Transverse colon (tissue), 4 donors: Measurements from ENCODE around the gene GPBP1L1. TPM values are rescaled to one million over a fixed set of nuclear protein-coding genes. Genes with fewer than 3 reads are reported as not detected.
"Not testable (repeated sequence)": the region's sequence is repeated elsewhere in the genome, so short reads cannot be mapped to it uniquely, and the experiment has no call there.

Experiments used
- DNase-seq: peaks from one replicate; pipeline ENCODE4 v3.0.0-alpha.2; 2019
- H3K27ac ChIP-seq, 4 donors: fragments of 200-600 bp; sonication (generic); 2 replicates each; pipeline ENCODE4 v1.5.1; 2016 to 2018; ENCODE audit warnings: inconsistent platforms in 4 of 4
- H3K27me3 ChIP-seq: fragments of 200-600 bp; sonication (generic); 2 replicates; pipeline ENCODE4 v1.5.1; 2017; ENCODE audit warnings: inconsistent platforms
- H3K36me3 ChIP-seq, 4 donors: fragments of 200-600 bp; sonication (generic); 2 replicates each; pipeline ENCODE4 v1.5.1; 2017 to 2019; ENCODE audit warnings: inconsistent platforms in 4 of 4
- H3K4me1 ChIP-seq, 4 donors: fragments of 200-600 bp; sonication (generic); 2 replicates each; pipeline ENCODE4 v1.5.1; 2017 to 2020; ENCODE audit warnings: inconsistent platforms in 4 of 4
- H3K4me3 ChIP-seq, 4 donors: fragments of 200-600 bp; sonication (generic); 1 replicate in 1 of 4; 2 replicates in 3 of 4; pipeline versions ENCODE4 v1.5.1 to v1.6.1; 2017 to 2019; ENCODE audit warnings: inconsistent platforms in 4 of 4
- H3K9me3 ChIP-seq, 2 donors: fragments of 200-600 bp; sonication (generic); 2 replicates each; pipeline ENCODE4 v1.5.1; 2017 to 2019; ENCODE audit warnings: inconsistent platforms in 2 of 2
- CTCF ChIP-seq, 5 experiments: fragments of 200-600 bp in 3 of 5; fragments of 450-650 bp in 2 of 5; sonication (generic) in 3 of 5; IDR thresholded peaks; 1 replicate in 2 of 5; 2 replicates in 3 of 5; pipeline ENCODE4 v1.5.1; 2016 to 2017; ENCODE audit warnings: antibody characterized with exemption in 5 of 5, inconsistent platforms in 3 of 5, mild to moderate bottlenecking in 2 of 5, moderate library complexity in 1 of 5
- EP300 ChIP-seq: sonication (generic); formaldehyde crosslinking; IDR thresholded peaks from one replicate; pipeline ENCODE4 v1.6.1; 2017; ENCODE audit warnings: antibody characterized with exemption, low read depth
- POLR2A ChIP-seq: fragments of 450-650 bp; IDR thresholded peaks from one replicate; pipeline ENCODE4 v1.6.1; 2016; ENCODE audit warnings: antibody characterized with exemption, mild to moderate bottlenecking, moderate library complexity
- POLR2AphosphoS5 ChIP-seq, 3 donors: sonication (generic); formaldehyde crosslinking; IDR thresholded peaks; one replicate each; pipeline ENCODE4 v1.6.1; 2016; ENCODE audit warnings: antibody characterized with exemption in 3 of 3
- WGBS, 2 donors: methylation state at CpG; one replicate each; pipeline ENCODE4 v1.1.5; 2018; ENCODE audit warnings: low coverage in 1 of 2; 5-methylcytosine and 5-hydroxymethylcytosine counted together
- in situ Hi-C, 4 donors: fragments of 200-750 bp; cut with MboI; loops; one replicate each; pipeline versions ENCODE4 v1.15.0 to v1.15.1; 2017; ENCODE audit warnings: low sequenced_read_pairs in 3 of 4, low pct_ligation_motif_present in 1 of 4, low pct_unique_long_range_greater_than_20kb in 1 of 4
- intact Hi-C: fragments of 100-400 bp; cut with DNase I; formaldehyde crosslinking; loops from one replicate; pipeline ENCODE4 v1.15.1; 2023; ENCODE audit warnings: low total_unique reads
- total RNA-seq, 4 donors: library from RNA; depleted of rRNA; stranded (reverse); fragments of >200 nt; gene quantifications; one replicate each; pipeline ENCODE4 v1.1.0, GENCODE V29; 2016

Gene GPBP1L1
- total RNA-seq, 4 donors from 2014 or later = 162 to 284 (median 222) TPM

- H3K27me3 ChIP-seq = no peaks in the 10 kb centered on the region
- H3K27ac ChIP-seq = no peak overlapping the region
- no peaks in the 10 kb centered on the region for H3K9me3 ChIP-seq
- H3K4me3 ChIP-seq = no peak overlapping the region
- no peak for DNase-seq
- in situ Hi-C loops = no loop called here
- TF ChIP-seq EP300 (no peak), CTCF (IDR thresholded peaks at IDR 0.05) (no peak), POLR2AphosphoS5 (IDR thresholded peaks at IDR 0.05) (no peak), POLR2A (no peak)
- H3K36me3 ChIP-seq = peaks cover 0 to 14% (median 3%) of the 10 kb centered on the region in 4 donors
- intact Hi-C loops = no loop called here
- H3K4me1 ChIP-seq = no peaks in the 10 kb centered on the region
Measured at GRCh38 chr1:45723248-45723930, 37.1 kb upstream of the GPBP1L1 start.

GRCh38 chr1:45722809-45723208 lies 36.5 kb upstream of the GPBP1L1 start:
- H3K36me3 ChIP-seq = peaks cover 0 to 12% (median 1%) of the 10 kb centered on the region in 4 donors
- H3K4me1 ChIP-seq = no peaks in the 10 kb centered on the region
- TF ChIP-seq POLR2A = no peak
- TF ChIP-seq CTCF (IDR thresholded peaks at IDR 0.05) = no peak
- TF ChIP-seq POLR2AphosphoS5 (IDR thresholded peaks at IDR 0.05) = no peak
- TF ChIP-seq EP300 = no peak
- WGBS, 2 donors = 89 to 94% methylated on average over 3 of the region's 3 CpGs
- DNase-seq = no peak
- no peaks in the 10 kb centered on the region for H3K27me3 ChIP-seq
- intact Hi-C loops = no loop called here
- in situ Hi-C loops = no loop called here
- no peaks in the 10 kb centered on the region for H3K9me3 ChIP-seq
- no peak overlapping the region for H3K4me3 ChIP-seq
- H3K27ac ChIP-seq = no peak overlapping the region

- H3K4me3 ChIP-seq = no peak overlapping the region
- 50 to 53% methylated on average over 1 of the region's 1 CpG for WGBS, 2 donors
- no peak for DNase-seq
- no peaks in the 10 kb centered on the region for H3K27me3 ChIP-seq
- intact Hi-C loops (no loop called here), in situ Hi-C loops (no loop called here)
- no peaks in the 10 kb centered on the region for H3K4me1 ChIP-seq
- no peak for TF ChIP-seq POLR2A
- no peak for TF ChIP-seq POLR2AphosphoS5 (IDR thresholded peaks at IDR 0.05)
- TF ChIP-seq CTCF (IDR thresholded peaks at IDR 0.05) = no peak
- H3K9me3 ChIP-seq = no peaks in the 10 kb centered on the region
- H3K36me3 ChIP-seq = peaks cover 0 to 6% (median 0%) of the 10 kb centered on the region in 4 donors
- H3K27ac ChIP-seq = no peak overlapping the region
Measured at GRCh38 chr1:45721207-45721606, 34.9 kb upstream of the GPBP1L1 start.

GRCh38 chr1:45718289-45718688 lies 32.0 kb upstream of the GPBP1L1 start:
- in situ Hi-C loops = no loop called here
- WGBS, 2 donors = 100% methylated on average over 1 of the region's 1 CpG; no CpG with 5 or more reads in 1 of the 2 donors

GRCh38 chr1:45717386-45717785 lies 31.1 kb upstream of the GPBP1L1 start:
- not testable (repeated sequence) for DNase-seq

More at GRCh38 chr1:45718289-45718688, 32.0 kb upstream of the GPBP1L1 start:
- Histone ChIP-seq H3K27ac (no peak overlapping the region), H3K9me3 (no peaks in the 10 kb centered on the region), H3K4me1 (no peaks in the 10 kb centered on the region), H3K27me3 (no peaks in the 10 kb centered on the region), H3K4me3 (no peak overlapping the region), H3K36me3 (peaks cover 0 to 9% (median 0%) of the 10 kb centered on the region in 4 donors)
- no peak for DNase-seq
- TF ChIP-seq EP300 (no peak), POLR2A (no peak), CTCF (IDR thresholded peaks at IDR 0.05) (no peak), POLR2AphosphoS5 (IDR thresholded peaks at IDR 0.05) (no peak)
- intact Hi-C loops = no loop called here

More at GRCh38 chr1:45717386-45717785, 31.1 kb upstream of the GPBP1L1 start:
- H3K4me3 ChIP-seq, H3K9me3 ChIP-seq, H3K36me3 ChIP-seq, intact Hi-C loops, H3K27me3 ChIP-seq, H3K4me1 ChIP-seq, H3K27ac ChIP-seq, in situ Hi-C loops: not testable (repeated sequence)
- WGBS, 2 donors = 91 to 96% methylated on average over 5 to 8 of the region's 8 CpGs
